AG20443 (cell line): Measurements from ENCODE around the gene HOXB1.

Experiments
- DNase-seq: peaks from one replicate; pipeline ENCODE4 v3.0.0; 2012; ENCODE audit warnings: low spot score, mixed read lengths

HOXB1 gene

DNA sequence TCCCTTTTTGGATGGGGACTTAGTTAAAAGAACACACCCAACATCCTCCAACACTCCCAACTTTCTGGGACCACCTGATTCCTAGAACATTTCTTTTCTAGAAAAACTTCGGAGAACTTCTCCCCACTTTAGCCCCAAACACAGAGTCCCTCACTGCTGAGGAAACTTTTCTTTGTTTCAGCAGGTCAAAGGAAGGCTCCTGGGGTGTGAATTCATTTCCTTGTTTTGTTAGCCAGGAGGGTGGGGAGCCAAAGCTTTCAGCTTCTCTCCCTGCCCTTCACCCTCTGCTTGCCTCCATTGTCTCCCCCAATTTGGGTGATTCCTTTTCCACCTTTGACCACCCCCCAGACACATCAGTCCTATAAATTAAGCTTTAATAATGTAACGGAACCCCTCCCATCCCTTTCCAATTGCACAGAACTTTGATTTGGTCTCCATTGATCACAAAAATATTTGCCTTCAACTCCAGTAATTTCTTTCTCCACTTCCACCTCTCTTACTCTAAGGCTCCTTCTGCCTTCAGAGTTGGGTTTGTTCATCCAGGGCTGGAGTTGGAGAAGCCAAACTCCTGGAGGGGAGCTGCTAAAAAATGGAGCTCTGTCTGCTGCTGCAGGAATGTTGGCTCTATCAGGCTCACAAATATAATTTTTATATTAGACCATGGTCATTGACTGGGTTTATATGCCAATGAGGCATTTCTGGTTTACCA, 37.0 kb upstream of the HOXB1 start:
- no peak for DNase-seq

- DNase-seq, result no peak
Measured at GRCh38 chr17:48567209-48567608, 36.4 kb upstream of the HOXB1 start.

DNA sequence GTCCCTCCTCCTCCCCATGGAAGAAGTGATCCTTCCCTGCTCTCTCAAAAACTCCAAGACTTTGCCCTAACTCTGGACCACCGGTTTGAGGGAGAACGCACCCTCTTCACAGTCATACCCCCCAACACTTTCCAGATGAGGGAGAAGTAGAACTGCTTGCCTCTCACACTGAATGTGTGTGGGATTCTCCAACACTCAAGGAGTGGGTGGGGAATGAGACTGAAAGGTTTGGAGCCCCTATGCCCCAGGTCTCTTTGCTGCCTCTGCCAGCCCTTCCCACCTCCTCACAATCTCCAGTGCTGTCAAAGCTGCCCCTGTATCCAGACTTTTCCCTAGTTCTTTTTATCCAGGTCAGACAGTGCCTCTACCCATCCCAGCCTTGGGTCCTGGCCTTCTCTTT, 35.9 kb upstream of the HOXB1 start:
- DNase-seq, result no peak

DNA sequence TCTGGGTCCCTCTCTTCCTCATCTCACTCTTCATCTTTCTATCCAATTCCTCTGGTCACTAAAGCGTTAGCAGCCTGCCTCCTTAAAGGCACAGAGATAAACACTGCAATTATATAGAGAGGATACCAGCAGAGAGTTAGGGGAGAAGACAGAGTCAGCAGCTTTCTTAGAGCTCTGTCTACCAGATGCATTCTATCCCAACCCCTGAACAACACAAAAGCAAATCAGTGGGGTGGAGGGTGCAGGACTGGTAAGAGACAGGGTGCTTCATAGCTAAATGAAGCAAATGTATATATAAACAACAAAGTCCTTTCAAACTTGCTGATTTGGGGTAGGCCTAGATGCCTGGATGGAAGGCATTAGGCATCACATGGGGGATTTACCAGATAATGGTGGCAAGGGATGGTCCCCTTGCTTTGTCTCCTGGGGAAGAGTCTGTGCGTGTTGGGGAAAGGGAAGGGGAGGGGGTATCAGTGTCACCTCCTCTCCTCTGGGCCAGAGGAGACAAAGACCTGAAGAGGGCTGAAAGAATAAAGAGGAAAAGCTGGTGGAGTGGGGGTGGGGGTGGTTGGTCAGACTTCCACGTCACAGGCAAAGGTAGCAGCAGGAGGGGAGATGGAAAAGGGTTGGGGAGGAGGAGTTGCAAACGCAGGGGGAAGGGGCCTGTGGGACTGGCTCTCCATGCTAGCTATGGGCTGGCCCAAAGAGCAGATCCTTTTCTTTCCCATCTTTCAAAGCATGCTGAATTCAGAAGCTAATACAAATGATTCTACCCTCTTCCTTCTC, 35.3 kb upstream of the HOXB1 start:
- no peak for DNase-seq

DNA sequence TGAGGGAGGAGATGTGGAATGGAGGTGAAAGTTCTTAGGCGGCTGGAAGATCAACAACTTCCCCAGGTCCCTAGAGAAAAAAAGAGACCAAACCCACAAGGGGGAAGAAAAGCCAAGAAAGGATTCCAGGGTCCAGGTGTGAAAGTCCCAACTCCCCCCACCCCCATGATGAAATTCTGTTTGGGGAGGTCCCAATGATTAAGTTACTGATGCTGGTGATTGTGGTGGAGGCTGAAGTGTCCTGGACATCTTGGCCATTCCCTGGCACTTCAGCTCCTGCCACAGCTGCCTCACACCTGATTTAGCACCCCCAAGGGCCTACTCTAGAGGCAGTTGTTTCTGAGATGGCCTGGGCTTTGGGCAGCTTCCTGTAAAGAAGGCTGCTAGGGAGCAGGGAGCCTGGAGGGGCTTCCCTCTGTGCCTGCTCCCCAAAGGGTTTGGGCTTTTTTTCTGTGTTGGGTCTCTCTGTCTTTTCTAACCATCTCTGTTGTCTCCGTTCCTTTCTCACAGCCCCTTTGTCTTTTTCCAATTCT, 34.3 kb upstream of the HOXB1 start:
- no peak for DNase-seq

DNA sequence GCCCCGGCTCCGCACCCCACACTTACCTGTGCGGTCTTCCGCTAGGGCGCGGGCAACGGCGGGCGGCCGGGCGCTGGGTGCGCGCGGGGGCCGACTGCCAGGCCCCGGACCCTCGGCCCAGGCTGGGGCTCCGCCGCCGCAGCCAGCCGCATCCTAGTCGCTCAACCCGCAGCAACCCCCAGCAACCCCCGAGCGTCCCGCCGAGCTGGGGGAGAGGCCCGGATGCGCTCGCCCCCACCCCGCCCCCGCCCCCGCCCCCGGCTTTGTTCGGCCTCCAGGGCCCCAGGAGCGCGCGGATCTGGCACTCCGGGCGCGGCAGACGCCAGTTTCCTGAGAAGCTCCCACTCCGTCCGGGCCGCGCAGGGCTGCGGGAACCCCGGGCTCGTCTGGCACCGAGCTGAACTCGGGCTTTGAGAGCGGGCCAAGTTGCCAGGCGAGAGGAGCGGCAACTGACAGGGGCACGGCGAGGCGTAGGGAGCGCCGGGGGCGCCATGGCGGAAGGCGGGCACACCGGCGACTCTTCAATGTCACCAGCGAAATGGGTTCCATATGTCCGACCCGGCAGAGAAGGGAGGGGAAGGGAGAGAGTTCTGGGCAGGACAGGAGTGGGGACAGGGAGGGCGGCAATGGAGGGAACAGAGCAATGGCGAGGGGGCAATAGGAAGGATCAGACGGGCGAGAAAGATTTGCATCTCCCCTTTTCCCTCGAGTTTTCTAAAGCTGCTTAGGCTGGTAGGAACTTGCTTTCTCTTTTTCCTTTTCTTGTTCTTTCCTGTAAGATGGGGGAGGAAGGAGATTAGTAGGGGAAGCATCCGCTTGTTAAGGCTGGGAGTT, 33.6 kb upstream of the HOXB1 start:
- DNase-seq, result peak; percentile 78

DNA sequence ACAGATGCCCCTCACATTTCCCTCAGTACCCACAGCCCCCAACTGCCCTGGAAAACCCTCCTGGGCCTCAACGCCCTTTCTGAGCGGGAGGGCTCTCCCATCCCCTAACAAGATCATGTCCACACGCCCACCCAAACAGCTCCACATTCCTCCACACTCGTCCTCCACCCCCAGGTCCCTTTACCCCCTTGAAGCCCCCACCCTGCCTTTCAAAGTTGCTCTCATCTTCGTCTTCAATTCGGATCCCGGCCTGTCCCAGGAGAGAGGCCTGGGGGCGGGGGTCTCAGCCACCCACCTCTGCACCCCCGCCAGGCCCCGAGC, 33.0 kb upstream of the HOXB1 start:
- no peak for DNase-seq

GRCh38 chr17:48563385-48563838, 32.6 kb upstream of the HOXB1 start:
- DNase-seq, result no peak

GRCh38 chr17:48562934-48563333, 32.1 kb upstream of the HOXB1 start:
- no peak for DNase-seq

DNA sequence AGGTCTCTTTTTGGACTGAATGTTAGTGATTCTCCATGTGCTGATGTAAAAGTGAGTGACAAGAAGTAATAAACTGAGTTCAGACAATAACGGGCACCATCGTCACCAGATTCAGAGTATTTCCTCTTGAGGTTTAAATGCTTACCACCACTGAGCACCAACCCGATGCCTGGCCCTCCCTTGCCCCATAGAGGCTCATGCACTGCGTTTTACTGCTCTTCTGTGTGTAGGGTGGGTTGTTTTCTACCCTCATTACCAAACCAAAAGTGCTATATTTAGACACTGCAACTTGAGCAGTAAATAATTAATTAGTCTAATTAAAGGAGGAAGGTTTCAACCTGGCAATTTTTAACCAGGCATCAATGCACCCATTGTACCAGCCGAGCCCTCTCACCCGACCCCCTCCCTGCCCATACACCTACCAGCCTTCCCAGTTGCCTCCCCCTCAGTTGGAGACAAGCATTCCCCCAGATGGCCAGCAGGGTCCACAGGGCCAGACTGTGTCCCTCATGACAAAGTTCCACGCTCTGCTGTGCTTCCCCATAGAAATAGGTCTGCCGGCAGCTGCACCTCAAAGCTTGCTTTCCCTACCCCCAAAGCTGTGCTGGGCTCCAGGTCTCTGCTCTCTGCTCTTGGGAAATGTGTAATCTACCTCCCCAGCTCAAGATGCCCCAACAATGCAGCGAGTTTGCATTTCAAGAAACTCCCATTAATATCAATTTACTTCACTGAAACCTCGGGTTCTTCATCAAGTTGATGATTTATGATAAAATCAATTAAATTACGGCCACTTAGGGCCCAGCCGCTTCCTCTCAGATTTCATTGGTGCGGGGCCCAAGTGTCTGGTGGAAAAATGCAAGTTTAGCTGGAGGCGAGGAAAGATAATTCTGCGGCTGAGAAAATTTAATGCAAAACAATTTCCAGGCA, 31.3 kb upstream of the HOXB1 start:
- DNase-seq, result peak; percentile 51

DNA sequence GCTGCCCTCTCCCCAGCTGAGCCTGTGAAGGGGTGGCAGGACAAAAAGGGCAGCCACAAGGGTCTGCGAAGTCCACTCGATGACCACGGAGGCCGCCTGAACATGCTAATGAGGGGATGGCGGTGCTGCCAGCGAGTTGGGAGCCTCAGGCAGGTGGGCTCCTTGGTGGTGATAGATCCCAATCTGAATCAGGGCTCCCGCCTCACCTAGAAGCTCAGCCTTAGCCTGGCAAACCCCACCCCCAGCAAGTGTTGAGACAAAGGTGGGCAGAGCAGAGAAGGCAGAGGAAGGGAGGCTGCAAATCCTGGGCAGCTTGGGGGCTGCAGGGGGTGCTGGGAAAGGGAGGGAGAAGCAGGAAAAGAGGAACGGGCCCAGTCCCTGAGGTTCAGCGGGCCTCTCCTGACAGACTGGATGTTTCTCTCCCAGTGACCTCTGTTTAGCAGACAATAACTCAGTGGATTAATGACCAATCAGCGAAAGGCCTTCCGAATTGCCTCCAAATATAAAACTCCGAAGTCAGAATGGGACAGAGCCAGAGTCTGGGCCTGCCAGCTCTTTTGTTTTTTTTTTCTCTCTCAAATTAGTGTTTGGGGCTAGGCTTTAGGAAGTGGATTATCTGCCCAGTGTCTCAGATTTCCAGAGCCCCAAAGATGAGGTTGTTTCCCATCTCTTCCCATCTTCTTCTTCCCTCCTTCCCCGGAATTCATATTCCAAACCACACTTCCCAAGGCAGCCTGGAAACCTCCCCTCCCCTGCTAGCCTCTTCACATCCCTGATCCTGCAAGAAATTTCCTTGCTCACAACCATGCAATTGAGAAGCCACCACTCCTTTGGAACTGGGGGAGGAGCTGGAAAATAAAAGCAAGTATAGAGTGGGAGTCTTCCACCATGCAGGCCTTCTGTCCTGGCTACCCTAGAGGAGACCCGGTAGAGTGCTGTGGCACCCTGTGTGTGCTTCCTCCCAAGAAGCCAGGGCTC, 29.3 kb upstream of the HOXB1 start:
- DNase-seq, result no peak

DNA sequence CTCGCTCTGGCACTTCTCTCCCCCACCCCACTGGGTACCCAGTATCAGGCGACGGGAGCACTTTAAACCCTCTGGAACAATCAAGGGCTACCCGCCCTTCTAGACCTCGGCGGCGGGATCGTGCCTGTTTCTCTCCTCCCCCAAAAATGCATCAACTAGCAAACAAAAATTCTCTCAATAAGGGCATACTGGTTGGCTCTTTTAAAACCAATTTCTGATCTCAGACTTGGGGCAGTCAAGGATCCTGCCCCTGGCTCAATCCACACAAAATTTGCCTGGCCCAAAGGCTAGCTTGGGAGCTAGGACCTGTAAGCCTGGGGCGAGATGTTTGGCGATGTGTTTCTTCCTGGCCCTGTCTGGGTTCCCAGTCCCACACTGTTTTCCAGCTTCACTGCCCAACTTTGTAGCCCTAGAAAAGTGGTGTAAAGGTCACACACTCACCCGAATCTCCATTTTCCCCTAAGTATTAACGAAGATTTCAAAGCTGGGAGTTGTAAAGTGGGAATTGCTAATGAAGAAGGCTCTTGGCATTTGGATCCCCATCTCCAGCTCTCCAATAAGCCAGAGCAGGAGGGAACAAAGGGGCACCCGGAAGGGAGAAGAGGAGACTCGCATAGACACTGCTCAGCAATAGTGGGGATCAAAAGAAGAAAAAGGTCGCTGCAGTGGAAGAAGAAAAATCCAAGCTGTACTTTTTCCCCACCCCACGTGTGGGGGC, 28.5 kb upstream of the HOXB1 start:
- DNase-seq, result no peak

- no peak for DNase-seq
Measured at GRCh38 chr17:48558831-48559121, 28.0 kb upstream of the HOXB1 start.

DNA sequence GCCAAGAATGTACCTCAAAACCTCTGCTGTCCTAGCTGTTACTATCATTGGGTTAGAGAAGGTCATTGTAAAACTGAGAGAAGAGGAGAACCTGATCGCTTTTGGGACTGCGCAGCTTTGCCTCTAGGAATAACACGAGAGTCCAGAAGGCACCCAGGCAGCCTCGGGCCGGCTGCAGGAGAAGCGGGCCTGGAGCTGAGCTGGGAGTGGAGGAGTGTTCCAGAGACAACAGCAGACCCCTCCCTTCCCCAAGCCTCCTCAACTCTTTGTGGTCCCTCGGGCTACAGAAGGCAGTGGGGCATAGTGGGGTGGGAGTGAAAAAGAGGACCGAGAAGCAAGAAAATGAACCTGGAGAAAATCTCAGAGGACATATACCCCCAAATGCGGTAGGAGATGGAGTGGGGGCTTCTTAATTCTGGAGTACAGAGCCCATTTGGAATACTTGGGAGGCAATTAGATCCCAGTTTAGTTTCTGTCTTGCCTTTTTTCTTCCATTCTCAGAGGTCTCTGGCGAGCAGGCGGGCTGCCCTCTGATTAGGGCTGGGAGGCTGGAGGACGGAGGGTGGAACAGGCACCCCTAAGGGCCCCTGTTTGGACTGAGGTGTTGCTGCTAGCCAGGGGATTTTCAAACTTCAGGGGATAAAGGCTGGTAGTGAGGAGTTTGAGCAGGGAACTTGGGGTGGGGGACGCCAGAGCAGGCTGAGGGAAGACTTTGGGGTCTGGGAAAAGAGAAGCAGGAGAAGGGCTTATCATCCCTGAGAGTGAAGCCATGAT, 27.4 kb upstream of the HOXB1 start:
- no peak for DNase-seq

DNA sequence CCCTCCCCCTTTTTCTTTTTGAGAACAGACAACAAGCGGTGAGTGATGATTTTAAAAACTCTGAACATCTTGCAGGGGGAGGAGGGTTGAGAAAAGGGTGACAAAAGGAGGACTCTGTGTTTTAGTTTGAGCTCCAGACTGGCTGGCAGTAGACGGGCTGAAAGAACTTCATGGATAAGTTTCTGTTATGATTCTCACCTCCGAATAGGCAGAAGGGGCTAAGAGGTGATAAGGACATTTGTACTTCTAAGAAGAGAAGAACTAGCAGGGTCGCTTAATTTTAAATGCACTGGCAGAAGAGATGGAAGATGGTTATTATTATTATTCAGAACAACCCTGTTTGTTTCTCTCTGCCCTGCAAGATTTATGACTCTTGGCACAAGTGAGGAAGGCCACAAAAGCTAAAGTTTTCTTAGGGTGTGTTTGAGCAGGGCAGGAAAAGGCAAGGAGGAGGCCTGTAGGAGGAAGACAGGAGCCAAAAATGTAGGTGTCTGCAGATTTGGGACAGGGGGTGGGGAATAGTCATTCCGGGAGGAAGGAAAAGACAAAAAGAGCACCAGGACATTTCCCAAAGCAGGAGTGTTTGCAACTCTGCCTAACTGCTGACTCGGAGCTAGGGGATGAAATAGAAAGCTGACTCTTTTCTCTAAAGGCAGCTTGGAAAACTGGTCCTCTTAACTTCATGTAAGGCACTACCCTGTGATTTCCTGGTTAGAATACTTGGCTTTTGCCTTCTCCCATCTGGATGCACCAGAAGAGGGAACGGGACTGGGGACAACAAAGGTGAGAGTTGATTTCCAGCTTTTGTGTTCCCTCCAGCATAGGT, 26.0 kb upstream of the HOXB1 start:
- no peak for DNase-seq

DNA sequence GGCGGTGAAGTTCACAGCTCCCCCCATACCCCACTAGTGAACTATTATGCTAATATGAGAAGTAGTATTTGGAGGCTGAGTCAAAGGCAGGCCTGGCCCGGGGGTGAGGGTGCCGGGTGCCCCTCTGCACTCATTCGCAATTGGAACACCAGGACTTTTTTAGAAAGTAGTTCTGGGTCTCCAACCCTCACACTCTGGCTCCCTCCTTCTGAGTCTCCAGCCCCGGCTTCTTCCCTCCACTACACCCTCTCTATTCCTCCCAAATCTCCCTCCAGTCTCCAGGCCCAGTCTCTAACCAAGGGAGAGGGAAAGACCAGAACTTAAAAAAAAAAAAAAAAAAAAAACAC, 25.4 kb upstream of the HOXB1 start:
- DNase-seq, result no peak

GRCh38 chr17:48555258-48556228, 24.7 kb upstream of the HOXB1 start:
- DNase-seq, result no peak
